Mesenchymal stem cell (in vitro differentiated cells and primary cell): ENCODE data around the gene FEM1A.
"Not testable (repeated sequence)": the region's sequence is repeated elsewhere in the genome, so short reads cannot be mapped to it uniquely, and the experiment has no call there.

Experiments used
- DNase-seq: peaks from one replicate; pipeline ENCODE4 v3.0.0-alpha.2; 2013
- H2AFZ ChIP-seq: one replicate; pipeline ENCODE4 v1.6.1; 2013; ENCODE audit warnings: low read depth, mild to moderate bottlenecking, control low read depth, inconsistent platforms, low read length, moderate library complexity
- H2AK5ac ChIP-seq: 2 replicates; pipeline ENCODE4 v1.6.1; 2013; ENCODE audit warnings: low read length, moderate library complexity, mild to moderate bottlenecking, inconsistent platforms; ENCODE audit not compliant: severe bottlenecking
- H2BK120ac ChIP-seq: one replicate; pipeline ENCODE4 v1.6.1; 2013; ENCODE audit warnings: low read depth, mild to moderate bottlenecking, inconsistent platforms, low read length, moderate library complexity
- H2BK12ac ChIP-seq, 2 experiments: one replicate each; pipeline ENCODE4 v1.6.1; 2013; ENCODE audit warnings: inconsistent platforms in 2 of 2, low read length in 2 of 2, mild to moderate bottlenecking in 2 of 2, moderate library complexity in 2 of 2, control low read depth in 1 of 2
- H2BK15ac ChIP-seq: one replicate; pipeline ENCODE4 v1.6.1; 2013; ENCODE audit warnings: mild to moderate bottlenecking, low read depth, inconsistent platforms; ENCODE audit not compliant: poor library complexity, severe bottlenecking
- H2BK5ac ChIP-seq: 2 replicates; pipeline ENCODE4 v1.6.1; 2013; ENCODE audit warnings: low read depth, mild to moderate bottlenecking, low read length, control low read depth, inconsistent platforms; ENCODE audit not compliant: poor library complexity, severe bottlenecking
- H3K14ac ChIP-seq, 2 experiments: one replicate each; pipeline ENCODE4 v1.6.1; 2013; ENCODE audit warnings: inconsistent platforms in 2 of 2, low read length in 2 of 2, control low read depth in 1 of 2, mild to moderate bottlenecking in 1 of 2, moderate library complexity in 1 of 2
- H3K18ac ChIP-seq, 2 experiments: one replicate each; pipeline ENCODE4 v1.6.1; 2013; ENCODE audit warnings: inconsistent platforms in 2 of 2, low read length in 2 of 2, control low read depth in 1 of 2, low read depth in 1 of 2, mild to moderate bottlenecking in 1 of 2
- H3K23ac ChIP-seq, 2 experiments: one replicate each; pipeline ENCODE4 v1.6.1; 2013; ENCODE audit warnings: inconsistent platforms in 2 of 2, low read length in 2 of 2, mild to moderate bottlenecking in 2 of 2, moderate library complexity in 2 of 2, control low read depth in 1 of 2
- H3K27ac ChIP-seq: 2 replicates; pipeline ENCODE4 v1.5.1; 2013; ENCODE audit warnings: mild to moderate bottlenecking, moderate library complexity, low read length, control low read depth, inconsistent platforms; ENCODE audit not compliant: poor library complexity, severe bottlenecking
- H3K27me3 ChIP-seq, 2 experiments: 2 replicates each; pipeline versions ENCODE4 v1.6.1 to v1.7.0; 2013; ENCODE audit warnings: low read length in 2 of 2, mild to moderate bottlenecking in 2 of 2, moderate library complexity in 2 of 2, control low read depth in 1 of 2, inconsistent platforms in 1 of 2; ENCODE audit not compliant: control insufficient read depth in 1 of 2, insufficient read depth in 1 of 2
- H3K36me3 ChIP-seq, 2 experiments: 2 replicates each; pipeline versions ENCODE4 v1.6.1 to v1.7.0; 2013; ENCODE audit warnings: low read length in 2 of 2, control low read depth in 1 of 2, inconsistent platforms in 1 of 2, low read depth in 1 of 2, mild to moderate bottlenecking in 1 of 2; ENCODE audit not compliant: insufficient read depth in 2 of 2, control insufficient read depth in 1 of 2
- H3K4ac ChIP-seq, 2 experiments: one replicate each; pipeline ENCODE4 v1.6.1; 2013; ENCODE audit warnings: inconsistent platforms in 2 of 2, low read length in 2 of 2, mild to moderate bottlenecking in 2 of 2, moderate library complexity in 2 of 2, control low read depth in 1 of 2, low read depth in 1 of 2
- H3K4me1 ChIP-seq: 2 replicates; pipeline ENCODE4 v1.6.1; 2013; ENCODE audit warnings: low read depth, low read length, control low read depth; ENCODE audit not compliant: control insufficient read depth, insufficient read depth
- H3K4me2 ChIP-seq: 2 replicates; pipeline ENCODE4 v1.6.1; 2013; ENCODE audit warnings: low read length, mild to moderate bottlenecking, inconsistent platforms; ENCODE audit not compliant: poor library complexity, severe bottlenecking
- H3K4me3 ChIP-seq, 2 experiments: 2 replicates each; pipeline versions ENCODE4 v1.5.1 to v1.7.0; 2013; ENCODE audit warnings: low read length in 2 of 2, mild to moderate bottlenecking in 2 of 2, control low read depth in 1 of 2, low read depth in 1 of 2; ENCODE audit not compliant: insufficient read depth in 1 of 2
- H3K79me1 ChIP-seq: replicated peaks from 2 replicates; pipeline ENCODE4 v1.6.1; 2013; ENCODE audit warnings: mild to moderate bottlenecking, control low read depth, low read length, inconsistent platforms; ENCODE audit not compliant: poor library complexity, severe bottlenecking
- H3K9ac ChIP-seq: 2 replicates; pipeline ENCODE4 v1.7.0; 2013; ENCODE audit warnings: mild to moderate bottlenecking, low read length, moderate library complexity
- H3K9me3 ChIP-seq: 2 replicates; pipeline ENCODE4 v1.7.0; 2013; ENCODE audit warnings: mild to moderate bottlenecking, low read length; ENCODE audit not compliant: control insufficient read depth
- H4K8ac ChIP-seq: one replicate; pipeline ENCODE4 v1.6.1; 2013; ENCODE audit warnings: inconsistent platforms, mild to moderate bottlenecking, low read length, moderate library complexity
- H4K91ac ChIP-seq: one replicate; pipeline ENCODE4 v1.6.1; 2013; ENCODE audit warnings: mild to moderate bottlenecking, low read length, inconsistent platforms
- WGBS: methylation state at CpG from one replicate; pipeline ENCODE4 v1.1.7; 2013; ENCODE audit warnings: mixed read lengths; 5-methylcytosine and 5-hydroxymethylcytosine counted together

Gene FEM1A

GRCh38 chr19:4816950-4817278 is 25.4 kb downstream of the FEM1A start:
- no peak overlapping the region for H3K27ac ChIP-seq
- DNase-seq, result no peak
- peaks cover 21% of the 10 kb centered on the region for H3K79me1 ChIP-seq
- peaks cover 35 to 37% of the 10 kb centered on the region in 2 experiments for H3K36me3 ChIP-seq
- no peaks in the 10 kb centered on the region for H3K9me3 ChIP-seq
- no peak overlapping the region for H2AK5ac ChIP-seq
- H2BK12ac ChIP-seq, result no peak overlapping the region
- no peak overlapping the region for H2BK15ac ChIP-seq
- no peak overlapping the region for H2BK5ac ChIP-seq
- H3K9ac ChIP-seq, result no peak overlapping the region
- H3K23ac ChIP-seq, result no peak overlapping the region
- H3K14ac ChIP-seq, result no peak overlapping the region
- H2AFZ ChIP-seq, result no peak overlapping the region
- H3K4me3 ChIP-seq, result no peak overlapping the region
- 97% methylated on average over 16 of the region's 16 CpGs for WGBS
- H2BK120ac ChIP-seq, result no peak overlapping the region
- no peak overlapping the region for H4K91ac ChIP-seq
- no peak overlapping the region for H3K4me2 ChIP-seq
- H4K8ac ChIP-seq, result no peak overlapping the region
- peaks cover 5% of the 10 kb centered on the region for H3K4me1 ChIP-seq
- H3K18ac ChIP-seq, result no peak overlapping the region
- no peaks in the 10 kb centered on the region for H3K27me3 ChIP-seq
- H3K4ac ChIP-seq, result no peak overlapping the region

DNA sequence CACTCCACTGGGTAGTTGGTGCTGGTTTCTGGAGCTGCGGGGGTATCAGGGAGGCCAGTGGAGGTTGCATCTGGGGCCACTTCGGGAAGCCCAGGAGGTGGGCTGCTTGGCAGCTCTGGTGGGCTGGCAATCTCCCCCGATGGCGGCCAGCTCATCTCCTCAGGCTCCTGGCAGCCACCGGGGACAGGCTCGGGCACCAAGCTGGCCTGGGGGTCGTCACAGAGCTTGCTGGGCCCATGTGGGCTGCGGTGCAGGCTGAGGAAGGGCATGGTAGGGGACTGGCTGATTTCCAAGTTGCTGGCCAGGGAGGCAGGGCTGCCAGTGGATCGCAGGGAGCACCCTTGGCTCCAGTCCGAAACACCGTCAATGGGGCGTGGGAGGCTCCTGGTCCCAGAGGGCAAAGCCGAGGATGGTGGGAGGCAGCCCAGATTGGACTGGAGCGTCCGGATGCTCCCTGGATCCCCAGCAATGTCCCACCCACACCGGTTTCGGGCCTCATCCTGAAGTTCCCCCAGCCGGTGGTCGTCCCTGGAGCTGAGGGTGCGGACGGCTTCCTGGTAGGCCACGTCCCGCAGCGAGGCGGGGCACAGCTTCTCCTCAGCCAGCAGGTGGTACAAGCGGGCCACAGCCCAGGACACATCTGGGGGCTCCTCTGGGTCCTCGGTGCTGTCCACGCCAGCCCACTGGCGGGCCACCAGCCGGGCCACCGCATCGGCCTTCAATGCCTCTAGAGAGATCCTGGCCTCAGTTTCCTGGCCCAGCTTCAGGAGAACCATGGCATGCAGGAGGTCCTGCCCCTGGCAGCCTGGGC is 26.1 kb downstream of the FEM1A start:
- Histone ChIP-seq H2BK15ac (no peak overlapping the region), H2AFZ (no peak overlapping the region), H3K14ac (no peak overlapping the region), H3K36me3 (peaks cover 35 to 40% of the 10 kb centered on the region in 2 experiments), H3K9me3 (no peaks in the 10 kb centered on the region), H3K4me3 (no peak overlapping the region), H3K23ac (no peak overlapping the region), H3K27ac (no peak overlapping the region), H2BK120ac (no peak overlapping the region), H3K18ac (no peak overlapping the region), H3K4me1 (peaks cover 5% of the 10 kb centered on the region), H3K4me2 (no peak overlapping the region), H2AK5ac (no peak overlapping the region), H2BK12ac (no peak overlapping the region), H2BK5ac (no peak overlapping the region), H3K79me1 (peaks cover 23% of the 10 kb centered on the region), H3K27me3 (no peaks in the 10 kb centered on the region), H4K91ac (no peak overlapping the region), H3K9ac (no peak overlapping the region), H4K8ac (no peak overlapping the region), H3K4ac (no peak overlapping the region)
- DNase-seq, result no peak
- 97% methylated on average over 32 of the region's 32 CpGs for WGBS

DNA sequence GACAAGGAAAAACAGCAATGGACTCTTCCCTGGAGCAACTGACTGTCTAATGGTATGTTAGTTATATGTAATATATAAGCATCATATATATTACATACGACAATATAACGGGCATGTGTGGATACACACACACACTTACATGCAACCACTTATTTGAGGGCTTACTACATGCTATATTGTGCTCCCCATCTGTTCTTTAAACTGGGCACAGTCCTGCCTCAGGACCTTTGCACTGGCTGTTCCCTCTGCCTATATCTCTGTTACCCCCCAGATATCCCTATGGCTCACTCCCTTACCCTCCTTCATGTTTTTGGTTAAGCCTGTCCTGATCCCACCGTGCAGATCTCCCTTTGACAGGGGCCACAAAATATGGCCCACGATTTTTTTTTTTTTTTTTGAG is 29.7 kb downstream of the FEM1A start:
- Histone ChIP-seq H3K4me3 (no peak overlapping the region), H3K4me2 (no peak overlapping the region), H2BK15ac (no peak overlapping the region), H2BK5ac (no peak overlapping the region), H2AFZ (no peak overlapping the region), H3K79me1 (peaks cover 22% of the 10 kb centered on the region), H3K14ac (no peak overlapping the region), H4K8ac (no peak overlapping the region), H3K4ac (no peak overlapping the region), H3K23ac (no peak overlapping the region), H2AK5ac (no peak overlapping the region), H3K27ac (no peak overlapping the region), H4K91ac (no peak overlapping the region), H2BK12ac (no peak overlapping the region), H3K9me3 (no peaks in the 10 kb centered on the region), H3K18ac (no peak overlapping the region), H2BK120ac (no peak overlapping the region), H3K4me1 (no peaks in the 10 kb centered on the region), H3K9ac (no peak overlapping the region), H3K27me3 (no peaks in the 10 kb centered on the region), H3K36me3 (peaks cover 43% of the 10 kb centered on the region in 2 experiments)
- no peak for DNase-seq
- 77% methylated on average over 4 of the region's 4 CpGs for WGBS

DNA sequence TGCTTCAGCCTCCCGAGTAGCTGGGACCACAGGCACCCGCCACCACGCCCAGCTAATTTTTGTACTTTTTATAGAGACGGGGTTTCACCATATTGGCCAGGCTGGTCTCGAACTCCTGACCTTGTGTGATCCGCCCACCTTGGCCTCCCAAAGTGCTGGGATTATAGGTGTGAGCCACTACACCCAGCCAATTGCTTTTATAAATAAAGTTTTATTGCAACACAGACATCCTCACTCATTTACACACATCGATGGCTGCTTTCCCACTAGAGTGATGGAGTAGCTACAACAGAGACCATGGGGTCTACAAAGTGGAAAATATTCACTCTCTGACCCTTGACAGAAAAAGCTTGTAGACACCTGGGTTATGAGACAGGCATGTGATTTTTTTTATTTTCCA is 30.8 kb downstream of the FEM1A start:
- not testable (repeated sequence) for H3K4ac ChIP-seq, H3K9ac ChIP-seq, H3K4me2 ChIP-seq, H3K18ac ChIP-seq, H2AK5ac ChIP-seq, H3K27ac ChIP-seq, H3K4me3 ChIP-seq, H2AFZ ChIP-seq, H3K4me1 ChIP-seq, H3K9me3 ChIP-seq, H2BK15ac ChIP-seq, H3K23ac ChIP-seq, H2BK5ac ChIP-seq, H4K91ac ChIP-seq, DNase-seq, H4K8ac ChIP-seq, H2BK120ac ChIP-seq, H3K27me3 ChIP-seq, H2BK12ac ChIP-seq, H3K14ac ChIP-seq
- Histone ChIP-seq H3K36me3 (peaks cover 32% of the 10 kb centered on the region in 2 experiments), H3K79me1 (peaks cover 18% of the 10 kb centered on the region)
- 100% methylated on average over 6 of the region's 7 CpGs for WGBS
